WTC11 (cell line): ENCODE results near the gene TSEN54. TPM values are rescaled to one million over a fixed set of nuclear protein-coding genes. Genes with fewer than 3 reads are reported as not detected.

ENCODE experiments used
- ATAC-seq: fragments of 200-7000 bp; cut with Tn5 transposase; 2 replicates; pipeline ENCODE4 v1.10.0; 2021; ENCODE audit warnings: mild to moderate bottlenecking, moderate library complexity
- CTCF ChIA-PET: fragments of 300-600 bp; sonication (Branson Sonifier 250); formaldehyde crosslinking; loops from one replicate; lab custom pipeline; 2021; ENCODE audit warnings: antibody characterized with exemption; lab: Charles Lee
- POLR2A ChIA-PET: fragments of 350-600 bp; sonication (Branson Sonifier 250); formaldehyde crosslinking; loops from one replicate; lab custom pipeline; 2021; ENCODE audit warnings: antibody characterized with exemption; lab: Charles Lee
- DNase-seq: peaks from one replicate; pipeline ENCODE4 v3.0.0; 2021; ENCODE audit warnings: low spot score
- H3K27ac Mint-ChIP-seq: 2 replicates; pipeline ENCODE4 v1.8.0; 2021; ENCODE audit warnings: mixed read lengths
- H3K27me3 Mint-ChIP-seq: 2 replicates; pipeline ENCODE4 v1.8.0; 2021; ENCODE audit warnings: low read depth, mild to moderate bottlenecking, moderate library complexity, mixed read lengths
- H3K36me3 Mint-ChIP-seq: 2 replicates; pipeline ENCODE4 v1.8.0; 2021; ENCODE audit warnings: mixed read lengths
- H3K4me1 Mint-ChIP-seq: 2 replicates; pipeline ENCODE4 v1.8.0; 2022; ENCODE audit warnings: mixed read lengths
- H3K4me3 Mint-ChIP-seq: 2 replicates; pipeline ENCODE4 v1.8.0; 2021; ENCODE audit warnings: mild to moderate bottlenecking, moderate library complexity, mixed read lengths
- H3K9me3 Mint-ChIP-seq: 2 replicates; pipeline ENCODE4 v1.8.0; 2021; ENCODE audit warnings: mixed read lengths
- AFF4 ChIP-seq: sonication (generic); formaldehyde crosslinking; IDR thresholded peaks from 2 replicates; pipeline ENCODE4 v1.8.1; 2023; ENCODE audit warnings: mild to moderate bottlenecking, missing genetic modification reagents, borderline replicate concordance
- CTCF ChIP-seq: fragments of 200-600 bp; IDR thresholded peaks from 2 replicates; pipeline ENCODE4 v1.8.0; 2022; ENCODE audit warnings: antibody characterized with exemption
- E2F1 ChIP-seq: sonication (generic); formaldehyde crosslinking; IDR thresholded peaks from 2 replicates; pipeline ENCODE4 v1.8.0; 2022; ENCODE audit warnings: mild to moderate bottlenecking, missing genetic modification reagents
- E2F5 ChIP-seq: sonication (generic); formaldehyde crosslinking; IDR thresholded peaks from 2 replicates; pipeline ENCODE4 v1.8.1; 2022; ENCODE audit warnings: mild to moderate bottlenecking, moderate library complexity, missing genetic modification reagents
- ELF4 ChIP-seq: sonication (generic); formaldehyde crosslinking; IDR thresholded peaks from 2 replicates; pipeline ENCODE4 v1.8.1; 2022; ENCODE audit warnings: low read depth, mild to moderate bottlenecking, moderate library complexity, missing genetic modification reagents
- FOXK1 ChIP-seq: sonication (generic); formaldehyde crosslinking; IDR thresholded peaks from 2 replicates; pipeline ENCODE4 v1.8.0; 2022; ENCODE audit warnings: mild to moderate bottlenecking, moderate library complexity, missing genetic modification reagents
- FOXP1 ChIP-seq: sonication (generic); formaldehyde crosslinking; IDR thresholded peaks from 2 replicates; pipeline ENCODE4 v1.8.0; 2022; ENCODE audit warnings: missing genetic modification reagents, mild to moderate bottlenecking, moderate library complexity, borderline replicate concordance
- IRF1 ChIP-seq: sonication (generic); formaldehyde crosslinking; IDR thresholded peaks from 2 replicates; pipeline ENCODE4 v1.8.0; 2023; ENCODE audit warnings: missing genetic modification reagents
- MLX ChIP-seq: sonication (generic); formaldehyde crosslinking; IDR thresholded peaks from 2 replicates; pipeline ENCODE4 v1.8.1; 2023; ENCODE audit warnings: mild to moderate bottlenecking, missing genetic modification reagents, moderate library complexity
- NFE2L1 ChIP-seq: sonication (generic); formaldehyde crosslinking; IDR thresholded peaks from 2 replicates; pipeline ENCODE4 v1.8.1; 2023; ENCODE audit warnings: missing genetic modification reagents
- PREB ChIP-seq: sonication (generic); formaldehyde crosslinking; IDR thresholded peaks from 2 replicates; pipeline ENCODE4 v1.8.1; 2022; ENCODE audit warnings: mild to moderate bottlenecking, missing genetic modification reagents, moderate library complexity, borderline replicate concordance
- STAT6 ChIP-seq: sonication (generic); formaldehyde crosslinking; conservative IDR thresholded peaks from 2 replicates; pipeline ENCODE4 v1.8.1; 2023; ENCODE audit warnings: mild to moderate bottlenecking, low read depth, missing genetic modification reagents, moderate library complexity
- ZBTB21 ChIP-seq: sonication (generic); formaldehyde crosslinking; IDR thresholded peaks from 2 replicates; pipeline ENCODE4 v1.8.1; 2023; ENCODE audit warnings: mild to moderate bottlenecking, missing genetic modification reagents, borderline replicate concordance
- ZBTB43 ChIP-seq: sonication (generic); formaldehyde crosslinking; IDR thresholded peaks from 2 replicates; pipeline ENCODE4 v1.8.1; 2023; ENCODE audit warnings: mild to moderate bottlenecking, missing genetic modification reagents
- ZNF219 ChIP-seq: sonication (generic); formaldehyde crosslinking; IDR thresholded peaks from 2 replicates; pipeline ENCODE4 v1.8.0; 2023; ENCODE audit warnings: missing genetic modification reagents, mild to moderate bottlenecking, borderline replicate concordance
- ZNF232 ChIP-seq: sonication (generic); formaldehyde crosslinking; IDR thresholded peaks from 2 replicates; pipeline ENCODE4 v1.8.0; 2022; ENCODE audit warnings: mild to moderate bottlenecking, missing genetic modification reagents
- ZNF263 ChIP-seq: sonication (generic); formaldehyde crosslinking; IDR thresholded peaks from 2 replicates; pipeline ENCODE4 v1.8.1; 2022; ENCODE audit warnings: low read depth, mild to moderate bottlenecking, moderate library complexity, missing genetic modification reagents
- ZNF416 ChIP-seq: fragments of 250-450 bp; sonication (Bioruptor Pico); IDR thresholded peaks from 2 replicates; pipeline ENCODE4 v1.9.0; 2021; ENCODE audit warnings: mild to moderate bottlenecking, inconsistent platforms
- ZNF423 ChIP-seq: fragments of 250-450 bp; sonication (Bioruptor Pico); IDR thresholded peaks from 2 replicates; pipeline ENCODE4 v2.1.2; 2022; ENCODE audit warnings: mild to moderate bottlenecking, moderate library complexity
- total RNA-seq: library from RNA; stranded (reverse); gene quantifications from 3 replicates; pipeline ENCODE4 v1.2.3, GENCODE V29; 2021

TSEN54 gene
- total RNA-seq, 1 experiment from 2014 or later: 53.4 TPM

- Mint-ChIP-seq H3K9me3 (no peaks in the 10 kb centered on the region), H3K4me1 (peaks cover 17% of the 10 kb centered on the region), H3K27me3 (0 out of 2 replicates have a peak, but pooled peaks cover 3% of the 10 kb centered on the region), H3K36me3 (peaks cover 10% of the 10 kb centered on the region; the same call in 1 of the 2 replicates), H3K27ac (peak within 1 kb of the TSS; percentile 80), H3K4me3 (peak within 1 kb of the TSS; percentile 83)
- DNase-seq: peak; percentile 87
- ATAC-seq: peak; percentile 89
- ChIA-PET CTCF (interaction anchor here (0.6 to 3.9 kb wide), 27 partner anchors 8 to 341 kb away, joined by 3 to 65 read pairs (median 4); partner anchors contain the start of genes MIF4GD, SLC25A19, SMIM5 and TSEN54), POLR2A (interaction anchor here (0.5 to 1.6 kb wide), 5 partner anchors 9 to 1366 kb away, joined by 3 to 9 read pairs (median 3); partner anchors contain the start of gene TSEN54)
- no peak for TF ChIP-seq NFE2L1 (CRISPR knock-in tag)
- peak; percentile 64 for TF ChIP-seq ZNF263 (CRISPR knock-in tag)
- TF ChIP-seq E2F1 (CRISPR knock-in tag): no peak
- 0 out of 2 replicates have a peak, but pooled peaks have one; percentile 42 for TF ChIP-seq ZBTB21
- TF ChIP-seq AFF4: no peak
- TF ChIP-seq CTCF: no peak; the same call in 1 of the 2 replicates
- no peak for TF ChIP-seq ZNF423 (CRISPR knock-in tag)
- peak; percentile 57; the same call in 1 of the 2 replicates for TF ChIP-seq FOXP1 (CRISPR knock-in tag)
- peak; percentile 26; the same call in 1 of the 2 replicates for TF ChIP-seq FOXK1 (CRISPR knock-in tag)
- no peak for TF ChIP-seq STAT6
- TF ChIP-seq E2F5: peak; percentile 62
- TF ChIP-seq ELF4 (CRISPR knock-in tag): no peak; the same call in 1 of the 2 replicates
- TF ChIP-seq PREB (CRISPR knock-in tag): no peak
- TF ChIP-seq ZNF416 (CRISPR knock-in tag): peak; percentile 63; the same call in 1 of the 2 replicates
- TF ChIP-seq IRF1 (CRISPR knock-in tag): no peak
- no peak for TF ChIP-seq ZBTB43 (CRISPR knock-in tag)
- TF ChIP-seq MLX (CRISPR knock-in tag): no peak
- TF ChIP-seq ZNF219 (CRISPR knock-in tag): no peak
- no peak for TF ChIP-seq ZNF232 (CRISPR knock-in tag)
Measured at GRCh38 chr17:75524970-75525805, 8.9 kb downstream of the TSEN54 start, which contains the start of gene LLGL2. LLGL2 (plus strand) TSS chr17:75525697; CDS start chr17:75543427, 17,730 bp downstream.
